WTC11 (cell line): Measurements from ENCODE around the gene NOTCH2. TPM values are rescaled to one million over a fixed set of nuclear protein-coding genes. Genes with fewer than 3 reads are reported as not detected.

Experiments used
- ATAC-seq: fragments of 200-7000 bp; cut with Tn5 transposase; 2 replicates; pipeline ENCODE4 v1.10.0; 2021; ENCODE audit warnings: mild to moderate bottlenecking, moderate library complexity
- CTCF ChIA-PET: fragments of 300-600 bp; sonication (Branson Sonifier 250); formaldehyde crosslinking; loops from one replicate; lab custom pipeline; 2021; ENCODE audit warnings: antibody characterized with exemption; lab: Charles Lee
- POLR2A ChIA-PET: fragments of 350-600 bp; sonication (Branson Sonifier 250); formaldehyde crosslinking; loops from one replicate; lab custom pipeline; 2021; ENCODE audit warnings: antibody characterized with exemption; lab: Charles Lee
- DNase-seq: peaks from one replicate; pipeline ENCODE4 v3.0.0; 2021; ENCODE audit warnings: low spot score
- H3K27ac Mint-ChIP-seq: 2 replicates; pipeline ENCODE4 v1.8.0; 2021; ENCODE audit warnings: mixed read lengths
- H3K27me3 Mint-ChIP-seq: 2 replicates; pipeline ENCODE4 v1.8.0; 2021; ENCODE audit warnings: low read depth, mild to moderate bottlenecking, moderate library complexity, mixed read lengths
- H3K36me3 Mint-ChIP-seq: 2 replicates; pipeline ENCODE4 v1.8.0; 2021; ENCODE audit warnings: mixed read lengths
- H3K4me1 Mint-ChIP-seq: 2 replicates; pipeline ENCODE4 v1.8.0; 2022; ENCODE audit warnings: mixed read lengths
- H3K4me3 Mint-ChIP-seq: 2 replicates; pipeline ENCODE4 v1.8.0; 2021; ENCODE audit warnings: mild to moderate bottlenecking, moderate library complexity, mixed read lengths
- H3K9me3 Mint-ChIP-seq: 2 replicates; pipeline ENCODE4 v1.8.0; 2021; ENCODE audit warnings: mixed read lengths
- ETV6 ChIP-seq: sonication (generic); formaldehyde crosslinking; IDR thresholded peaks from 2 replicates; pipeline ENCODE4 v1.8.1; 2022; ENCODE audit warnings: mild to moderate bottlenecking, missing genetic modification reagents
- FOXP1 ChIP-seq: sonication (generic); formaldehyde crosslinking; IDR thresholded peaks from 2 replicates; pipeline ENCODE4 v1.8.0; 2022; ENCODE audit warnings: missing genetic modification reagents, mild to moderate bottlenecking, moderate library complexity, borderline replicate concordance
- GTF2I ChIP-seq: fragments of 250-450 bp; sonication (Bioruptor Pico); conservative IDR thresholded peaks from 2 replicates; pipeline ENCODE4 v1.4.0; 2021; ENCODE audit warnings: mild to moderate bottlenecking
- NR1H2 ChIP-seq: sonication (generic); formaldehyde crosslinking; IDR thresholded peaks from 2 replicates; pipeline ENCODE4 v1.9.0; 2021; ENCODE audit warnings: mild to moderate bottlenecking, moderate library complexity, missing genetic modification reagents
- NR2C2 ChIP-seq: sonication (generic); formaldehyde crosslinking; IDR thresholded peaks from 2 replicates; pipeline ENCODE4 v1.8.0; 2022; ENCODE audit warnings: mild to moderate bottlenecking, missing genetic modification reagents
- PRRX2 ChIP-seq: fragments of 250-450 bp; sonication (Bioruptor Pico); IDR thresholded peaks from 2 replicates; pipeline ENCODE4 v1.8.0; 2021; ENCODE audit warnings: mild to moderate bottlenecking
- TCF7 ChIP-seq: sonication (generic); formaldehyde crosslinking; IDR thresholded peaks from 2 replicates; pipeline ENCODE4 v1.8.0; 2022; ENCODE audit warnings: mild to moderate bottlenecking, low read depth, missing genetic modification reagents, moderate library complexity
- TP53 ChIP-seq: sonication (generic); formaldehyde crosslinking; IDR thresholded peaks from 2 replicates; pipeline ENCODE4 v1.8.1; 2023; ENCODE audit warnings: mild to moderate bottlenecking, missing genetic modification reagents
- ZNF121 ChIP-seq: sonication (generic); formaldehyde crosslinking; IDR thresholded peaks from 2 replicates; pipeline ENCODE4 v1.8.0; 2023; ENCODE audit warnings: missing genetic modification reagents
- ZNF416 ChIP-seq: fragments of 250-450 bp; sonication (Bioruptor Pico); IDR thresholded peaks from 2 replicates; pipeline ENCODE4 v1.9.0; 2021; ENCODE audit warnings: mild to moderate bottlenecking, inconsistent platforms
- total RNA-seq: library from RNA; stranded (reverse); gene quantifications from 3 replicates; pipeline ENCODE4 v1.2.3, GENCODE V29; 2021
- TF ChIP-seq, protein P1 (sequence below): fragments of 250-450 bp; sonication (Bioruptor Pico); IDR thresholded peaks from 2 replicates; pipeline ENCODE4 v2.1.2; 2022; ENCODE audit warnings: mild to moderate bottlenecking, moderate library complexity
- TF ChIP-seq, protein P2 (sequence below): sonication (generic); formaldehyde crosslinking; IDR thresholded peaks from 2 replicates; pipeline ENCODE4 v1.8.0; 2023; ENCODE audit warnings: missing genetic modification reagents, mild to moderate bottlenecking, borderline replicate concordance
- TF ChIP-seq, protein P3 (sequence below): sonication (generic); formaldehyde crosslinking; IDR thresholded peaks from 2 replicates; pipeline ENCODE4 v1.8.1; 2022; ENCODE audit warnings: low read depth, mild to moderate bottlenecking, moderate library complexity, missing genetic modification reagents, borderline replicate concordance
- TF ChIP-seq, protein P4 (sequence below): fragments of 250-450 bp; sonication (Bioruptor Pico); IDR thresholded peaks from 2 replicates; pipeline ENCODE4 v1.9.0; 2021; ENCODE audit warnings: moderate library complexity, mild to moderate bottlenecking, inconsistent platforms, borderline replicate concordance
- TF ChIP-seq, protein P5 (sequence below): sonication (generic); formaldehyde crosslinking; IDR thresholded peaks from 2 replicates; pipeline ENCODE4 v1.8.0; 2022; ENCODE audit warnings: mild to moderate bottlenecking, missing genetic modification reagents
- TF ChIP-seq, protein P6 (sequence below): sonication (generic); formaldehyde crosslinking; IDR thresholded peaks from 2 replicates; pipeline ENCODE4 v1.8.1; 2023; ENCODE audit warnings: mild to moderate bottlenecking, missing genetic modification reagents
- TF ChIP-seq, protein P7 (sequence below): sonication (generic); formaldehyde crosslinking; IDR thresholded peaks from 2 replicates; pipeline ENCODE4 v1.8.1; 2022; ENCODE audit warnings: missing genetic modification reagents, borderline replicate concordance

The NOTCH2 gene
- total RNA-seq, 1 experiment from 2014 or later, result 60.9 TPM

DNA sequence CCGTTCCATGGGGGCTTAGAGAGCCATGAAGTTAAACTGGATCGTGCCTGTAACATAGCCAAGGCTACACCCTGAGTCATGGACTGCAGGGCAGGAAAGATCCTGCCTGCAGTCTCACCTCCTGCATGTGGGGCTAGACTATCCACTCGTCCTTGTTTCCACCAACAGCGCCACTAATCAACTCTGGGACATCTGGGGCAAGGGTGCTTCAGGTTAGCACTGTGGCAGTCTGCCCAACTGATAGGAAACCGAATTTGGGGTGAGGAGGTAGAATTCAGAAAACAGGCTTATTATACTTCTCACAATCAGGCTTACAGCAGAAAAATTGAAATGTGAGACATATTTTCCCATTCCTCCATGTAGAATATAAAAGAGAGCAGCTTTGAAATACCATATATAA is 88.0 kb downstream of the NOTCH2 start:
- Mint-ChIP-seq H3K9me3 (no peaks in the 10 kb centered on the region), H3K27me3 (no peaks in the 10 kb centered on the region), H3K36me3 (no peaks in the 10 kb centered on the region), H3K4me1 (no peaks in the 10 kb centered on the region; the same call in 1 of the 2 replicates), H3K4me3 (no peak overlapping the region), H3K27ac (no peak overlapping the region)
- ChIA-PET POLR2A (interaction anchor here (0.7 kb wide), 1 partner anchor 9 kb away, joined by 4 read pairs; no protein-coding TSS in a partner anchor), CTCF (interaction anchor here (1.1 kb wide), 1 partner anchor 13 kb away, joined by 3 read pairs; no protein-coding TSS in a partner anchor)
- DNase-seq, result no peak
- no peak for ATAC-seq
- TF ChIP-seq, protein P1, sequence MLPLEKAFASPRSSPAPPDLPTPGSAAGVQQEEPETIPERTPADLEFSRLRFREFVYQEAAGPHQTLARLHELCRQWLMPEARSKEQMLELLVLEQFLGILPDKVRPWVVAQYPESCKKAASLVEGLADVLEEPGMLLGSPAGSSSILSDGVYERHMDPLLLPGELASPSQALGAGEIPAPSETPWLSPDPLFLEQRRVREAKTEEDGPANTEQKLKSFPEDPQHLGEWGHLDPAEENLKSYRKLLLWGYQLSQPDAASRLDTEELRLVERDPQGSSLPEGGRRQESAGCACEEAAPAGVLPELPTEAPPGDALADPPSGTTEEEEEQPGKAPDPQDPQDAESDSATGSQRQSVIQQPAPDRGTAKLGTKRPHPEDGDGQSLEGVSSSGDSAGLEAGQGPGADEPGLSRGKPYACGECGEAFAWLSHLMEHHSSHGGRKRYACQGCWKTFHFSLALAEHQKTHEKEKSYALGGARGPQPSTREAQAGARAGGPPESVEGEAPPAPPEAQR, result no peak
- TF ChIP-seq GTF2I (CRISPR knock-in tag) (no peak), ETV6 (CRISPR knock-in tag) (no peak), ZNF121 (CRISPR knock-in tag) (no peak), PRRX2 (CRISPR knock-in tag) (no peak), NR2C2 (no peak), TCF7 (CRISPR knock-in tag) (no peak), TP53 (no peak), FOXP1 (CRISPR knock-in tag) (no peak), NR1H2 (CRISPR knock-in tag) (no peak), ZNF416 (CRISPR knock-in tag) (no peak)
- TF ChIP-seq, protein P2, sequence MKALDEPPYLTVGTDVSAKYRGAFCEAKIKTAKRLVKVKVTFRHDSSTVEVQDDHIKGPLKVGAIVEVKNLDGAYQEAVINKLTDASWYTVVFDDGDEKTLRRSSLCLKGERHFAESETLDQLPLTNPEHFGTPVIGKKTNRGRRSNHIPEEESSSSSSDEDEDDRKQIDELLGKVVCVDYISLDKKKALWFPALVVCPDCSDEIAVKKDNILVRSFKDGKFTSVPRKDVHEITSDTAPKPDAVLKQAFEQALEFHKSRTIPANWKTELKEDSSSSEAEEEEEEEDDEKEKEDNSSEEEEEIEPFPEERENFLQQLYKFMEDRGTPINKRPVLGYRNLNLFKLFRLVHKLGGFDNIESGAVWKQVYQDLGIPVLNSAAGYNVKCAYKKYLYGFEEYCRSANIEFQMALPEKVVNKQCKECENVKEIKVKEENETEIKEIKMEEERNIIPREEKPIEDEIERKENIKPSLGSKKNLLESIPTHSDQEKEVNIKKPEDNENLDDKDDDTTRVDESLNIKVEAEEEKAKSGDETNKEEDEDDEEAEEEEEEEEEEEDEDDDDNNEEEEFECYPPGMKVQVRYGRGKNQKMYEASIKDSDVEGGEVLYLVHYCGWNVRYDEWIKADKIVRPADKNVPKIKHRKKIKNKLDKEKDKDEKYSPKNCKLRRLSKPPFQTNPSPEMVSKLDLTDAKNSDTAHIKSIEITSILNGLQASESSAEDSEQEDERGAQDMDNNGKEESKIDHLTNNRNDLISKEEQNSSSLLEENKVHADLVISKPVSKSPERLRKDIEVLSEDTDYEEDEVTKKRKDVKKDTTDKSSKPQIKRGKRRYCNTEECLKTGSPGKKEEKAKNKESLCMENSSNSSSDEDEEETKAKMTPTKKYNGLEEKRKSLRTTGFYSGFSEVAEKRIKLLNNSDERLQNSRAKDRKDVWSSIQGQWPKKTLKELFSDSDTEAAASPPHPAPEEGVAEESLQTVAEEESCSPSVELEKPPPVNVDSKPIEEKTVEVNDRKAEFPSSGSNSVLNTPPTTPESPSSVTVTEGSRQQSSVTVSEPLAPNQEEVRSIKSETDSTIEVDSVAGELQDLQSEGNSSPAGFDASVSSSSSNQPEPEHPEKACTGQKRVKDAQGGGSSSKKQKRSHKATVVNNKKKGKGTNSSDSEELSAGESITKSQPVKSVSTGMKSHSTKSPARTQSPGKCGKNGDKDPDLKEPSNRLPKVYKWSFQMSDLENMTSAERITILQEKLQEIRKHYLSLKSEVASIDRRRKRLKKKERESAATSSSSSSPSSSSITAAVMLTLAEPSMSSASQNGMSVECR (CRISPR knock-in tag), result no peak
- TF ChIP-seq, protein P3, sequence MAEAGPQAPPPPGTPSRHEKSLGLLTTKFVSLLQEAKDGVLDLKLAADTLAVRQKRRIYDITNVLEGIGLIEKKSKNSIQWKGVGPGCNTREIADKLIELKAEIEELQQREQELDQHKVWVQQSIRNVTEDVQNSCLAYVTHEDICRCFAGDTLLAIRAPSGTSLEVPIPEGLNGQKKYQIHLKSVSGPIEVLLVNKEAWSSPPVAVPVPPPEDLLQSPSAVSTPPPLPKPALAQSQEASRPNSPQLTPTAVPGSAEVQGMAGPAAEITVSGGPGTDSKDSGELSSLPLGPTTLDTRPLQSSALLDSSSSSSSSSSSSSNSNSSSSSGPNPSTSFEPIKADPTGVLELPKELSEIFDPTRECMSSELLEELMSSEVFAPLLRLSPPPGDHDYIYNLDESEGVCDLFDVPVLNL (CRISPR knock-in tag), result no peak
- TF ChIP-seq, protein P4, sequence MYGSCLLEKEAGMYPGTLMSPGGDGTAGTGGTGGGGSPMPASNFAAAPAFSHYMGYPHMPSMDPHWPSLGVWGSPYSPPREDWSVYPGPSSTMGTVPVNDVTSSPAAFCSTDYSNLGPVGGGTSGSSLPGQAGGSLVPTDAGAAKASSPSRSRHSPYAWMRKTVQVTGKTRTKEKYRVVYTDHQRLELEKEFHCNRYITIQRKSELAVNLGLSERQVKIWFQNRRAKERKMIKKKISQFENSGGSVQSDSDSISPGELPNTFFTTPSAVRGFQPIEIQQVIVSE (CRISPR knock-in tag), result no peak
- TF ChIP-seq, protein P5, sequence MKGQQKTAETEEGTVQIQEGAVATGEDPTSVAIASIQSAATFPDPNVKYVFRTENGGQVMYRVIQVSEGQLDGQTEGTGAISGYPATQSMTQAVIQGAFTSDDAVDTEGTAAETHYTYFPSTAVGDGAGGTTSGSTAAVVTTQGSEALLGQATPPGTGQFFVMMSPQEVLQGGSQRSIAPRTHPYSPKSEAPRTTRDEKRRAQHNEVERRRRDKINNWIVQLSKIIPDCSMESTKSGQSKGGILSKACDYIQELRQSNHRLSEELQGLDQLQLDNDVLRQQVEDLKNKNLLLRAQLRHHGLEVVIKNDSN (CRISPR knock-in tag), result no peak
- TF ChIP-seq, protein P6, sequence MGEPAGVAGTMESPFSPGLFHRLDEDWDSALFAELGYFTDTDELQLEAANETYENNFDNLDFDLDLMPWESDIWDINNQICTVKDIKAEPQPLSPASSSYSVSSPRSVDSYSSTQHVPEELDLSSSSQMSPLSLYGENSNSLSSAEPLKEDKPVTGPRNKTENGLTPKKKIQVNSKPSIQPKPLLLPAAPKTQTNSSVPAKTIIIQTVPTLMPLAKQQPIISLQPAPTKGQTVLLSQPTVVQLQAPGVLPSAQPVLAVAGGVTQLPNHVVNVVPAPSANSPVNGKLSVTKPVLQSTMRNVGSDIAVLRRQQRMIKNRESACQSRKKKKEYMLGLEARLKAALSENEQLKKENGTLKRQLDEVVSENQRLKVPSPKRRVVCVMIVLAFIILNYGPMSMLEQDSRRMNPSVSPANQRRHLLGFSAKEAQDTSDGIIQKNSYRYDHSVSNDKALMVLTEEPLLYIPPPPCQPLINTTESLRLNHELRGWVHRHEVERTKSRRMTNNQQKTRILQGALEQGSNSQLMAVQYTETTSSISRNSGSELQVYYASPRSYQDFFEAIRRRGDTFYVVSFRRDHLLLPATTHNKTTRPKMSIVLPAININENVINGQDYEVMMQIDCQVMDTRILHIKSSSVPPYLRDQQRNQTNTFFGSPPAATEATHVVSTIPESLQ (CRISPR knock-in tag), result no peak
- TF ChIP-seq, protein P7, sequence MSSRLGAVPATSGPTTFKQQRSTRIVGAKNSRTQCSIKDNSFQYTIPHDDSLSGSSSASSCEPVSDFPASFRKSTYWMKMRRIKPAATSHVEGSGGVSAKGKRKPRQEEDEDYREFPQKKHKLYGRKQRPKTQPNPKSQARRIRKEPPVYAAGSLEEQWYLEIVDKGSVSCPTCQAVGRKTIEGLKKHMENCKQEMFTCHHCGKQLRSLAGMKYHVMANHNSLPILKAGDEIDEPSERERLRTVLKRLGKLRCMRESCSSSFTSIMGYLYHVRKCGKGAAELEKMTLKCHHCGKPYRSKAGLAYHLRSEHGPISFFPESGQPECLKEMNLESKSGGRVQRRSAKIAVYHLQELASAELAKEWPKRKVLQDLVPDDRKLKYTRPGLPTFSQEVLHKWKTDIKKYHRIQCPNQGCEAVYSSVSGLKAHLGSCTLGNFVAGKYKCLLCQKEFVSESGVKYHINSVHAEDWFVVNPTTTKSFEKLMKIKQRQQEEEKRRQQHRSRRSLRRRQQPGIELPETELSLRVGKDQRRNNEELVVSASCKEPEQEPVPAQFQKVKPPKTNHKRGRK, result no peak
